Kidney tubule cell (primary cell): ENCODE measurements around the gene RNF19B.
"Not testable (repeated sequence)": the region's sequence is repeated elsewhere in the genome, so short reads cannot be mapped to it uniquely, and the experiment has no call there.

ENCODE experiments used
- DNase-seq: peaks from one replicate; pipeline ENCODE4 v3.0.0-alpha.2; 2018; ENCODE audit warnings: low spot score

Gene RNF19B, protein sequence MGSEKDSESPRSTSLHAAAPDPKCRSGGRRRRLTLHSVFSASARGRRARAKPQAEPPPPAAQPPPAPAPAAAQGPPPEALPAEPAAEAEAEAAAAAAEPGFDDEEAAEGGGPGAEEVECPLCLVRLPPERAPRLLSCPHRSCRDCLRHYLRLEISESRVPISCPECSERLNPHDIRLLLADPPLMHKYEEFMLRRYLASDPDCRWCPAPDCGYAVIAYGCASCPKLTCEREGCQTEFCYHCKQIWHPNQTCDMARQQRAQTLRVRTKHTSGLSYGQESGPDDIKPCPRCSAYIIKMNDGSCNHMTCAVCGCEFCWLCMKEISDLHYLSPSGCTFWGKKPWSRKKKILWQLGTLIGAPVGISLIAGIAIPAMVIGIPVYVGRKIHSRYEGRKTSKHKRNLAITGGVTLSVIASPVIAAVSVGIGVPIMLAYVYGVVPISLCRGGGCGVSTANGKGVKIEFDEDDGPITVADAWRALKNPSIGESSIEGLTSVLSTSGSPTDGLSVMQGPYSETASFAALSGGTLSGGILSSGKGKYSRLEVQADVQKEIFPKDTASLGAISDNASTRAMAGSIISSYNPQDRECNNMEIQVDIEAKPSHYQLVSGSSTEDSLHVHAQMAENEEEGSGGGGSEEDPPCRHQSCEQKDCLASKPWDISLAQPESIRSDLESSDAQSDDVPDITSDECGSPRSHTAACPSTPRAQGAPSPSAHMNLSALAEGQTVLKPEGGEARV

GRCh38 chr1:32964461-32965250 lies at the start of gene RNF19B:
TSS of gene RNF19B (minus strand) at chr1:32964809. CDS start at chr1:32964685, 124 bp downstream.
- DNase-seq: peak; percentile 97

DNA sequence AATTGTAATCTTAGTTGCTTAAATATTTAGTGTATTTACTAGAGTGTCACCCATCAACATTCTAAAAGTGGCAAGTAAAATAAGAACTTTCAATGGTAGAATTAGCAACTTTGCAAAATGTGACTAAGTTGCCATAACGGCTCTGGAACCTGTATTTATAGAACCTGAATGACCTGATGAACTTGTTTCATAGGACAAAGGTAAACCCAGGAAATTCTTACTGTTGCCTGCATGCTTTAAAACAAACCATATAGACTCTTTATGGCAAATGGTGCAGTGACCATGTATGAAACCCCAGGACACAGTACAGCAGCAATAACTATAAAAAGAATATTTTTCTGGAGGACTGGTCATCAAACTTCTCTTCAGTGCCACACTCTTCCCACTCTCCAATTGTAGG lies 49.2 kb upstream of the RNF19B start:
- DNase-seq: no peak

DNA sequence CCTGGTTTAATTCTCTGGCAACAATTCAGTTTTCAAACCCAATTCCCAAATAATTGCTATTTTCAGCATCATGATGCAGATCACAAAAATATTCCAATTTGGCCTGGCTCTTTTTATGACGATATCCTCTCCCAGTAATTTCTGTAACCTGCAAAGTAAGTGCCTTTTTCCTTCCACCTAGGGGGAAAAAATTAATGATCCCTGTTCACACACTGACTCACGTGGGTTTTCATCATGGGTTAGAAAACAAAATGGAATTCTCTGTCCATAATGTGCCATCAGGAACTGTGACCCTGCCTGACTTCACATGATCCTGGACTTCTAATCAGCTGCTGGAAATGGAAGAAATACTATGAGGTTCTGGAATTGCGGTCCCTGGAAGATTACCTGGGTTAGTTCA lies 47.6 kb upstream of the RNF19B start:
- no peak for DNase-seq

DNA sequence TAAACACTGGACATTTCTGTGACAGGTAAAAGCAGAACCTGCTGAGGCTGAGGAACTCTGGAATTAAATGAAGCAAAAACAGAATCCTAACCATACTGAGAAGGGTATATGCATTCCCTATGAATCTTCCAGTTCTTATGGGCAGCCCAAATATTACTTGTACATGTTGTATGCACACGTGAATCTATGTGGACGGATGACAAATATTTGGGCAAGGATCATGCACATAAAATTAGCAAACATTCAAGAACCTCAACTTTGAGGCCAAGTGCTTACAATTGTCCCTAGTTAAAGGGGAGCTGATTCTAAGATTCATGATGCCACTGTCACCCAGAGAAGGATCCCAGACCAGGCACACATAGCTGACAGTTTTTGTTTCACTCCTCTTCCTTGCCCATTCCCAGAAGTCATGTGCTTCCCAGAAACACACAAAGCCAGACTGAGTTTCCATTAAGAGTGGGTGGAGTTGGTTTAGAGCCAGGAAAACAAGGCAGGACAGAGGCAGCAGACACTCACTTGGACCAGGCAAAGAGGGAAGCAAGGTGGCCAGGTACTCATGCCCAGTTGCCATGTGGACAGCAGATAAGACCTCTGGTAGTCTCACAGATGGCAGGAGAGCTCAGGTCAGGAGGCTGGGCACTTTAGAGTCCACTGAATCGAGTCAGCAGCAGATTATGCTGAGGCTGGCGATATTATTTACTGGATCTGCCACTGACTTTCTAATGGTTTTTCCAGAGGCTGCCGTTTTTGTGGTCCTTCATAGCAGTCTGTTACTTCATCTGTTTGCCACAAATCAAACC lies 46.5 kb upstream of the RNF19B start:
- DNase-seq: no peak

GRCh38 chr1:33009561-33009960 lies 45.0 kb upstream of the RNF19B start:
- no peak for DNase-seq

- peak; percentile 30 for DNase-seq
Observed at GRCh38 chr1:33008051-33008914, 43.7 kb upstream of the RNF19B start.

DNA sequence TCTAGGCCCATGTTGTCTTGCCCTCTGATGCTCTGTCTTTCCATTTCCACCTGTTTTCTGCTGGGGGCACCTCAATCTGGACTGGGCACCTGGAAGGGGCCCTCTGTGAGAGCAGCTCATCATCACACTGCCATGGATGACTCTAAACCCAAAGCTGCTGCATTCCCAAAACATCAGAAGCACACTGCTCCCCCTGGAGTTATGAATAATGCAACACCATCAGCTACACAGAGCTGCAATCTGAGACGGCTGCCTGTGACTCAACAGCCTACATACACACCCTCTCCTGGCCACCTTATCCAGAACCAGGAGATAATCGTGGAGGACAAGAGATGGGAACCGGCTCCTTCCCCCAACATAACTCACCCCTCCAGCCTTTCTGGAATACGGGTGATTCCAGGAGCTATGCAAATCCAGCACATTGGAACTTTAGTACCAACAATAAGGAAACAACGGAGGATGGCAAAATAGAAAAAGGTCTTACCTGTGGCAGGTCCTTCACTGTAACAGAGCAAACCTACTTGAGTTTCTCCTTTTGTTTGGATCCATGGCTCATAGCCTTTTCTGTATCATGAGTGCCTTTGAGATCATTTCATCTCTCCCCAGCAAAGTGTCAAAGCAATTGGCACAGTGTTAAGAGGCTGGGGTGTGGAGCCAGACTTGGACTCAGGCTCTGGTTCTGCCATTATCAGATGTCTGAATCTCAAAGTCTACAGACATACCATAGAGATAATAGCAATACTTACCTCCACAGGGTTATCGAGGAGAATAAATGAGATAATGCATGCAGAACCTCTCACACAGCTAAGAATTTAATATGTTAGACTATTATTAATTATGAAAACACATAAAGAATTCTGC lies 42.8 kb upstream of the RNF19B start:
- peak; percentile 90 for DNase-seq

- DNase-seq: peak; percentile 32
Observed at GRCh38 chr1:33005838-33006421, 41.3 kb upstream of the RNF19B start.

DNA sequence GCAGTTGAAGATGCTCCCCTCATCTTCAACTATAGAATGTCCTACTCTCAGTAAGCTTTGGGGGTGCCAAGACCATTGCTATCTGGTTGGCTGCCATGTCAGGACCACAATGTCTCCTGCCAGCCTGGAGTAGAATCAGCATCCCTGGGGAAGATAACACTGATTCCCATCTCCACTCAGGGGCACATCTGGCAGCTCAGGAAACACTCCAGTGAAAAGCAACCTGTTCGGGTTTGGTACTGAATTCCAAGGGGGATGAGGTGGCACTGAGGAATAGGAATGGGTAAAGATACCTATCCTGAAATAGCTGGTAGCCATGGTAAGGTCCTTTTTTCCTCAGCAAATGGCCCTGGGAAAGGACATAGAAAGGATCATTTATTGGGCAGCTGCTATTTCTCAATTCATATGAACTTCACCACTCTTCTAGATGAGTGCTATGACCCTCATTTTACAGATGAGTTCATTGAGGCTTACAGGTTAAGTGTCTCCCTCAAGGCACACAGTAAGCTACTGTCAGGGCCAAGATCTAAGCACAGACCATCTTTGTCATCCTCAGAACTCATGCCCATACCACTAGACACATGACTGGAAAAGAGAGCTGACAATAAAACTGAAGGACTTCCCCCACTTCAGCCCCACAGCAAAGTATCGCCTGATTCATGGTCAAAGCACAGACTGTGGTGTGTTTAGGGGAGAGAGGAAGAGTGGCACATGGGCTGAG lies 40.7 kb upstream of the RNF19B start:
- no peak for DNase-seq

DNA sequence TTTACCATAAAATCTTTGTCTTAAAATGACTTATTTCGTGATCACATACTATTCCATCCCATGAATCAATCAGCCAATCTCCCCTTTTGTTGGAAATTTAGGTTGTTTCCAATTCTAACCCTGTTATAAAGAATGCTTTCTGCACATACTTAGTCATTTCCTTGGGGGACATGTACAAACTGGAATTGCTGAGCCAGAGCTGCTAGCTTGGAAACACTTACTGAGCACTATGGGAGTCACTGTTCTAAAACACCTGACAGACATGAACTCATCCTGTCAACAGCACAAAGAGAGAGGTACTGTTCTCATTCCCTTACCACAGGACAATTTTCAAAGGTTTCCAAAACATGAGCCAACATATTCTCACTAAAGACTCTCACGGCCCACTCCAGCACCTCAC lies 40.0 kb upstream of the RNF19B start:
- peak; percentile 72 for DNase-seq

- DNase-seq: no peak
Observed at GRCh38 chr1:33003657-33004056, 39.0 kb upstream of the RNF19B start.

GRCh38 chr1:33002006-33002405 lies 37.4 kb upstream of the RNF19B start:
- no peak for DNase-seq

- DNase-seq: no peak
Observed at GRCh38 chr1:33001282-33001681, 36.7 kb upstream of the RNF19B start.

DNA sequence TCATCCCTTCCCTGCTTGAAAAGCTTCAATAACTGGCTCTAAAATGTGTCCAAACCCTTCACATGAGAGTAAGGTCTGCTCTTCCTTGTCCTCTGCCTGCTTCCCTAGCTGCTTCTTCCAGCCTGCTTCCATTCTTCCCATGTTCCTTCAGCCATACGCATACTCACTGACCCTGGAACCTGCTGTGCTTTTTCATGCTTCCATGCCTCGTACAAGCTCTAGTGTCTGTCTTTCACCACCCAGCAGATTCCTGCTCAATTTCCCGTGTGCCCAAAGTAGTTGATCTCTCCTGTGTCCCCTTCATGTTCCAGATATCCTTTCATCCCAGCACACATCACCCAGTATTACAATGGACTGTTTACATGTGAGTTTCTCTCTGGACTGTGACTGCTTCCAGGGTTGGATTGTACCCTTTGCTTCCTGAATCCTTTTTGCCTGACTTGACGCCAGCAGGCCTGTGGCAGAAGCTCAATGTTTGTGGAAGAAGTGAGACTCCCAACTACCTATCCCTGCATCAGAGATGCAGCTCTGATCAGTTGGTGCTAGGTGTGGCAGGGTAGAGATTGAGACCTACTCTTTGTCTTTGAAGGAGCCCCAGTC lies 35.9 kb upstream of the RNF19B start:
- DNase-seq: no peak

DNA sequence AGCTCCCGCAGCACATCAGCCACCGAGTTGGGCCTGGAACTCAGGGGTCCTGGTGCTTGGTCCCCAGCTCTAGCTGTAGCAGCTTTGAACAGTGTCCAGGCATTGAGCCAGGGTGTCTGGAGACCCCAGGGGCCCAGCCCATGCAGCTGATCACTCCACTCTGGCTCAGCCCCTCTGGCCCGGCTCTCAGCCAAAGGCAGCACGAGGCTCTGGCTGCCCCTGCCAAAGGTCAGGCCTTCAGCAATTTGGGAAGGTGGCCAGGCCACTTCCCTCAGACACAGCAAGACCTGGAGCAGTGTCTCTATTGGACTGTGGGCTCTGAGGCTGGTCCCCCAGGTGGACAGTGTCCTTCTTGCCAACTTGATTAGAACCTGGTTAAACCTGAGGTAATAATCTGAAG lies 34.4 kb upstream of the RNF19B start:
- no peak for DNase-seq

- DNase-seq: no peak
Observed at GRCh38 chr1:32998064-32998463, 33.5 kb upstream of the RNF19B start.

DNA sequence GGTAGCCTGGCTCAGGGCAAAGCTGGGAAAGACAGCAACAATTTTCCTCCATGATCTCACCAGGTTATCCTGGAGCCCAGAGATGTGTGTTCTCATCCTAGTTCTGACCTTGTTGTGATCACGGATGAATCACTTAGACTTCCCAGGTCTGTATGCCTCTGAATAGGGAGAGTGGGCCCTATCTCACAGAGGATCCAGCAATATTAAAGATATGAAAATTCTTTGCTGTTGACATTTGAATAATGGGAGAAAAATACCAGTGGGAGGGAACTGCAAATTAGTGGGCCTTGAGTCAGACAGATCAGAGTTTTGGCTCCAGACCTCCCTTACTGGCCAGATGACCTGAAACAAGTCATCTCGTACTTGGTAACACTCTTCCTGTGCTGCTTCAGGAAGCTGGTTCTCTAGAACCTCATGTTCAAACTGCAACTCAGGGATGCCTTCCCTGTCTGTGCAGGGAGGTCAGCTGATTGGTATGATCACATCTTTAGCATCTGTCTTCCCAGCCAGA lies 32.8 kb upstream of the RNF19B start:
- peak; percentile 87 for DNase-seq

DNA sequence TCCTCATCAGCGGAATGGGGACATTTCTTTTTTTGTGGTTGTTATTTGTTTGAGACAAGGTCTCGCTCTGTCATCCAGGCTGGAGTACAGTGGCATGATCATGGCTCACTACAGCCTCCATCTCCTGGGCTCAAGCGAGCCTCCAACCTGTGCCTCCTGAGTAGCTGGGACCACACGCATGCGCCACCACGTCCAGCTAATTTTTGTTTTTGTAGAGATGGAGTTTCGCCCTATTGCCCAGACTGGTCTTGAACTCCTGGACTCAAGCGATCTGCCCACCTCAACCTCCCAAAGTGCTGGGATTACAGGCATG lies 28.7 kb upstream of the RNF19B start:
- DNase-seq: not testable (repeated sequence)
